A549 treated with CpdA at 1 μM for 4 hours (cell line): ENCODE results near the gene NCBP3. TPM values are rescaled to one million over a fixed set of nuclear protein-coding genes. Genes with fewer than 3 reads are reported as not detected.

Experiments
- total RNA-seq: library from RNA; stranded (reverse); fragments of 200-300 nt; extraction: Qiagen RNA extraction; gene quantifications from 5 replicates; pipeline ENCODE4 v1.2.3, GENCODE V29; 2022; ENCODE audit warnings: low read depth

NCBP3 gene, protein sequence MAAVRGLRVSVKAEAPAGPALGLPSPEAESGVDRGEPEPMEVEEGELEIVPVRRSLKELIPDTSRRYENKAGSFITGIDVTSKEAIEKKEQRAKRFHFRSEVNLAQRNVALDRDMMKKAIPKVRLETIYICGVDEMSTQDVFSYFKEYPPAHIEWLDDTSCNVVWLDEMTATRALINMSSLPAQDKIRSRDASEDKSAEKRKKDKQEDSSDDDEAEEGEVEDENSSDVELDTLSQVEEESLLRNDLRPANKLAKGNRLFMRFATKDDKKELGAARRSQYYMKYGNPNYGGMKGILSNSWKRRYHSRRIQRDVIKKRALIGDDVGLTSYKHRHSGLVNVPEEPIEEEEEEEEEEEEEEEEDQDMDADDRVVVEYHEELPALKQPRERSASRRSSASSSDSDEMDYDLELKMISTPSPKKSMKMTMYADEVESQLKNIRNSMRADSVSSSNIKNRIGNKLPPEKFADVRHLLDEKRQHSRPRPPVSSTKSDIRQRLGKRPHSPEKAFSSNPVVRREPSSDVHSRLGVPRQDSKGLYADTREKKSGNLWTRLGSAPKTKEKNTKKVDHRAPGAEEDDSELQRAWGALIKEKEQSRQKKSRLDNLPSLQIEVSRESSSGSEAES
- 28.5 to 34.7 TPM (median 31.2 TPM) in 5 replicates for total RNA-seq

DNA sequence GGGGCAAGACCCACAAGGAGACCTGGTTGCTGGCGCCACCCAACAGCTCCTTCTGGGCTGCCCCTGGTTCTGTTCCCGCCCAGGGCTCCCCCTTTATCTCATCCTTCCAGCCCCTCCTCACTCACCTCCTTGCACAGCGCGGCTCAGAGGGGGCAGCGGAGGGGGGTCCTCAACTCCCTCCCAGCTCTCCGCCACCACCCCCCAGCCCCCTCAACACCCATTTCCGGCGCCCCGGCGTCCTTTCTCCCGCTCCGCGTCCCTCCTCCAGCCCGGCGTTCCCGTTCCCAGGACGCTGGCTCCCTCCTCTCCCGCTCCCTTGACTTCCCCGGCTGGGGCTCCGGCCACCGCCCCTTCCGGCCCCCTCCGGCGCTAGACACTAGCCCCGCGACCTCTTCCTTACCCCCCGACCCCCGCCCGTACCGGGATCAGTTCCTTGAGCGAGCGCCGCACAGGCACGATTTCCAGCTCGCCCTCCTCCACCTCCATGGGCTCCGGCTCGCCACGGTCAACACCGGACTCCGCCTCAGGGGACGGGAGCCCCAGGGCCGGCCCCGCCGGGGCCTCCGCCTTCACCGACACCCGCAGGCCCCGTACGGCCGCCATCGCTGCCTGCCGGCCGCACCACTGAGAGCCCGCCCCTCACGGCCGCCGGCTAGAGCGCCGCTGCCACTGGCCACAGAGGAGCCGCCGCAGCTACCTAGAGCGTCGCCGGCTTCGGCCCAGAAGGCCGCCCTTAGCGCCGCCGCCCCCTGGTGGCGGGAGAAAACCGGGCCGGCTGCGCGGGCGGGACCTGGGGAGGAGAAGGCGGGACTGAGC lies at the start of gene NCBP3:
Gene NCBP3 (minus strand): TSS at position 626 of the 816 bp plus-strand sequence. CDS start 23 bp downstream, at position 603.

DNA sequence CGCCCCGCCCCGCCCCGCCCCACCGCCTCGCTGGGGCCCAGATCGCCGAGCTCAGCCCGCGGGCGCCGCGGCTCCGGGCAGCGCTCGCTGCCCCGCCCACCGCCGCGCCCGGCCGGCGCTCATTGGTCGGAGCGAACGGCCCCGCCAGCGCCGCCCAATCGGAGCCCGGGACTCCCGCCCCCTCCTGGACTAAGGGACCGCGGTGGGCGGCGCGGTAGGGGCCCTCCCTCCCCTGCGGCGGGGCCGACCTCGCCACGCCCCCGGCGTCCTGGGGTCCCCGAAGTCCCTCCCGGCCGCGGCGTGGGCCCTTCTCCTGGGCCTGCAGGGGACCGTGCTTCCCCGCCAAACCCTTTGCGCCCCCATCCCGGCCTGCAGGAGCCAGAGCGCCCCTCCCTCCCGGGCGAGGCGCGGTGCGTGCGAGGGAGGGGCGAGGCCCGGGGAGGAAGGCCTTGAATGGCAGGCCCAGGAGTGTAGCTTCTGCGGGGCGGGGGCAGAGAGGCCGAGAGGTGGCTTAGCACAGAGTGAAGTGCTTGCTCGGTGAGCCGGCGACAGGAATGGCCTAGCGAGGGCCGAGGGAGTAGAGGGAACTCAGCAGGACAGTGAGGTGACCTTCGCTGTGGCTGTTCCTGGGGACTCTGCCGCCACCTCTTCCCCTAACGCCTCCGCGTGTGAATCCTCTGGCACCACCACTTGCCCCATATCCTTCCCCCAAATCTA lies 47.1 kb upstream of the NCBP3 start, which contains the start of gene CAMKK1:
Gene CAMKK1 (minus strand): TSS at position 51 of the 717 bp plus-strand sequence. CDS start 7,366 bp downstream, outside the sequence.

DNA sequence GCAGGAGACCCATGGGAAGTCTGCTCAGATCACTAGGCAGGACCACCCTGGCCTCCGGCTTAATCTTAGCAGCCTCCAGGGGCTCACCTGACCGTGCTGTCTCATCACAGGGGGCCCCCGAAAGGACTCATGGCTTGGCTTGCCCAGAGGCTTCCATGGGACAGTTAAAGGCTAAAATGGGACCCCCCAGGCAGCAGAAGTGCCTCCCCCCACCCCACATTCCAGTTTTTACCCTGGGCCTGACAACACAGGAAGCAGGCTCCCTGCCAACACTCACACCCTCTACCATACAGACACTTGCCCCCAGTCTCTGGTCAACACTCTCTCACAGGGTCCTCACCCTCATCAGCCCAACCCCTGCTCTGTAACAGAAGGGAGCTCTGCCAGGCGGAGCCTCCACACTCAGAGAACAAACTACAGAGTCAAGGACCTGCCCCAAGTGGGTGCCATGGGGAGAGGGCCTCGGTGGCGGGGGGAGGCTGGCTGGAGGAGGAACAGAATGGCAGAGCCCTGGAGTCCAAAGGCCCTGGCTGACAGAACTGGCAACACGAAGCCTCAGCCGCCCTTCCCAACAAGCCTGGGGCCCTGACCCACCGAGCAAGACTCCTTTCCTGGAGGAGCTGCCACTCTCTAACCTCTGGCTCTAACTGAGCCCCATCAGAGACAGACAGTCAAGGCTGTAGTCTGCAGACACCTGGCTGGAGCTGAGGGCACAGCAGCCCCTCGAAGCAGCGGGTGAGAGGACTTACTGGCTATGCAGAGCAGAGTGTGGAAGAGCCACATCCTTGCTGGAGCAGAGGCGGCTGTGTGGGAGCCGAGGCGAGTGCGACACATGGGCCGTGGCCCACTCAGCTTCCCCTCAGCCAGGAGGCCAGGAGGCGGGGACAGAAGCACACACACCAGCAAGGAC lies 45.4 kb downstream of the NCBP3 start, which contains the start of gene ITGAE:
Gene ITGAE (minus strand): TSS at position 827 of the 910 bp plus-strand sequence. CDS start 44 bp downstream, at position 783.

Other genes starting within 250 kb of the NCBP3 start
- 4.0 to 5.2 TPM (median 4.2 TPM) in 5 replicates for gene TRPV1, start 236.8 kb downstream of the NCBP3 start, total RNA-seq
- gene SHPK, start 210.0 kb downstream of the NCBP3 start, total RNA-seq, result 12.9 to 17.0 TPM (median 15.3 TPM) in 5 replicates
- 14.1 to 15.9 TPM (median 15.1 TPM) in 5 replicates for gene CTNS, start 209.5 kb downstream of the NCBP3 start, total RNA-seq
- 257 to 327 TPM (median 309 TPM) in 5 replicates for gene TAX1BP3, start 177.7 kb downstream of the NCBP3 start, total RNA-seq
- gene EMC6, start 177.4 kb downstream of the NCBP3 start, total RNA-seq, result 118 to 170 TPM (median 161 TPM) in 5 replicates
- gene P2RX5, start 150.1 kb downstream of the NCBP3 start, total RNA-seq, result 15.8 to 26.5 TPM (median 23.2 TPM) in 5 replicates
- 13.5 to 15.9 TPM (median 14.0 TPM) in 5 replicates for gene HASPIN, start 122.3 kb downstream of the NCBP3 start, total RNA-seq
- gene ITGAE, start 45.1 kb downstream of the NCBP3 start, total RNA-seq, result 88.2 to 98.4 TPM (median 97.4 TPM) in 5 replicates
- 14.9 to 16.2 TPM (median 15.7 TPM) in 5 replicates for gene CAMKK1, start 46.8 kb upstream of the NCBP3 start, total RNA-seq
- gene P2RX1, start 70.2 kb upstream of the NCBP3 start, total RNA-seq, result 0.03 TPM in 1 of 5 replicates, not detected in the others
- gene ATP2A3, start 118.2 kb upstream of the NCBP3 start, total RNA-seq, result 3.6 to 5.4 TPM (median 4.3 TPM) in 5 replicates